Mesothelial cell of epicardium (in vitro differentiated cells): ENCODE data around the gene KATNAL2. TPM values are rescaled to one million over a fixed set of nuclear protein-coding genes. Genes with fewer than 3 reads are reported as not detected.

Source experiments
- DNase-seq, 2 experiments: peaks; one replicate each; pipeline ENCODE4 v3.0.0; 2021; ENCODE audit warnings: low spot score in 2 of 2; ENCODE audit not compliant: unreplicated experiment in 2 of 2
- H3K27ac Mint-ChIP-seq: 2 replicates; pipeline ENCODE4 v1.8.0; 2021; ENCODE audit warnings: mixed read lengths
- H3K27me3 Mint-ChIP-seq: 2 replicates; pipeline ENCODE4 v1.8.0; 2021; ENCODE audit warnings: low read depth, mixed read lengths
- H3K36me3 Mint-ChIP-seq: 2 replicates; pipeline ENCODE4 v1.8.0; 2021; ENCODE audit warnings: mixed read lengths
- H3K4me1 Mint-ChIP-seq: 2 replicates; pipeline ENCODE4 v1.8.0; 2021; ENCODE audit warnings: mixed read lengths
- H3K4me3 Mint-ChIP-seq: 2 replicates; pipeline ENCODE4 v1.8.0; 2021; ENCODE audit warnings: mild to moderate bottlenecking, moderate library complexity, mixed read lengths
- H3K9me3 Mint-ChIP-seq: 2 replicates; pipeline ENCODE4 v1.8.0; 2021; ENCODE audit warnings: mixed read lengths
- CTCF ChIP-seq: fragments of 200-600 bp; sonication (generic); IDR thresholded peaks from one replicate; pipeline ENCODE4 v1.5.0; 2021; ENCODE audit warnings: antibody characterized with exemption; ENCODE audit not compliant: unreplicated experiment
- total RNA-seq: library from RNA; stranded (reverse); gene quantifications from 3 replicates; pipeline ENCODE4 v1.2.1, GENCODE V29; 2021

The KATNAL2 gene
- total RNA-seq, 1 donor from 2014 or later, result 8.9 TPM

GRCh38 chr18:47054369-47054768 is 137.0 kb downstream of the KATNAL2 start:
- TF ChIP-seq CTCF, result no peak
- H3K4me1 Mint-ChIP-seq, result no peaks in the 10 kb centered on the region
- no peaks in the 10 kb centered on the region for H3K36me3 Mint-ChIP-seq
- H3K27ac Mint-ChIP-seq, result no peak overlapping the region
- DNase-seq, result no peak
- H3K9me3 Mint-ChIP-seq, result no peaks in the 10 kb centered on the region
- peaks cover 6% of the 10 kb centered on the region for H3K27me3 Mint-ChIP-seq
- no peak overlapping the region for H3K4me3 Mint-ChIP-seq

GRCh38 chr18:47062471-47062870 is 145.1 kb downstream of the KATNAL2 start:
- Mint-ChIP-seq H3K9me3 (no peaks in the 10 kb centered on the region), H3K4me3 (no peak overlapping the region), H3K36me3 (no peaks in the 10 kb centered on the region), H3K4me1 (no peaks in the 10 kb centered on the region), H3K27me3 (no peaks in the 10 kb centered on the region), H3K27ac (no peak overlapping the region)
- no peak for DNase-seq
- no peak for TF ChIP-seq CTCF

GRCh38 chr18:47063096-47063495 is 145.7 kb downstream of the KATNAL2 start:
- Mint-ChIP-seq H3K27me3 (no peaks in the 10 kb centered on the region), H3K4me1 (no peaks in the 10 kb centered on the region), H3K9me3 (no peaks in the 10 kb centered on the region), H3K27ac (no peak overlapping the region), H3K36me3 (no peaks in the 10 kb centered on the region), H3K4me3 (no peak overlapping the region)
- DNase-seq, result no peak
- TF ChIP-seq CTCF, result no peak

- H3K36me3 Mint-ChIP-seq, result no peaks in the 10 kb centered on the region
- no peaks in the 10 kb centered on the region for H3K27me3 Mint-ChIP-seq
- H3K4me1 Mint-ChIP-seq, result no peaks in the 10 kb centered on the region
- no peak overlapping the region for H3K4me3 Mint-ChIP-seq
- no peak for DNase-seq
- H3K27ac Mint-ChIP-seq, result no peak overlapping the region
- no peak for TF ChIP-seq CTCF
- H3K9me3 Mint-ChIP-seq, result no peaks in the 10 kb centered on the region
These were observed 150.2 kb downstream of the KATNAL2 start for GRCh38 chr18:47067648-47068047.

GRCh38 chr18:47075098-47075883 is 157.9 kb downstream of the KATNAL2 start:
- TF ChIP-seq CTCF, result no peak
- no peaks in the 10 kb centered on the region for H3K36me3 Mint-ChIP-seq
- no peak overlapping the region for H3K4me3 Mint-ChIP-seq
- no peak overlapping the region for H3K27ac Mint-ChIP-seq
- H3K27me3 Mint-ChIP-seq, result no peaks in the 10 kb centered on the region
- peaks cover 8% of the 10 kb centered on the region for H3K4me1 Mint-ChIP-seq
- DNase-seq, result no peak
- no peaks in the 10 kb centered on the region for H3K9me3 Mint-ChIP-seq

GRCh38 chr18:47077111-47077510 is 159.7 kb downstream of the KATNAL2 start:
- H3K9me3 Mint-ChIP-seq, result no peaks in the 10 kb centered on the region
- H3K27me3 Mint-ChIP-seq, result no peaks in the 10 kb centered on the region
- no peak overlapping the region for H3K4me3 Mint-ChIP-seq
- no peak overlapping the region for H3K27ac Mint-ChIP-seq
- peaks cover 8% of the 10 kb centered on the region for H3K4me1 Mint-ChIP-seq
- no peak for TF ChIP-seq CTCF
- no peaks in the 10 kb centered on the region for H3K36me3 Mint-ChIP-seq
- DNase-seq, result no peak
